Retinal pigment epithelial cell (primary cell): Measurements from ENCODE around the gene VMO1.
A peak's percentile ranks its signal among the peaks of the same experiment; 100 is the strongest.

Experiments
- DNase-seq: peaks from one replicate; pipeline ENCODE4 v3.0.0-alpha.2; 2010; ENCODE audit warnings: low read depth
- H3K4me3 ChIP-seq: 2 replicates; pipeline ENCODE4 v1.5.1; 2011; ENCODE audit warnings: mild to moderate bottlenecking, low read length, control low read depth, moderate library complexity
- TF ChIP-seq, protein P1 (sequence below): conservative IDR thresholded peaks from 2 replicates; pipeline ENCODE4 v1.5.1; 2011; ENCODE audit warnings: low read depth, low read length, control low read depth, inconsistent platforms

The VMO1 gene

DNA sequence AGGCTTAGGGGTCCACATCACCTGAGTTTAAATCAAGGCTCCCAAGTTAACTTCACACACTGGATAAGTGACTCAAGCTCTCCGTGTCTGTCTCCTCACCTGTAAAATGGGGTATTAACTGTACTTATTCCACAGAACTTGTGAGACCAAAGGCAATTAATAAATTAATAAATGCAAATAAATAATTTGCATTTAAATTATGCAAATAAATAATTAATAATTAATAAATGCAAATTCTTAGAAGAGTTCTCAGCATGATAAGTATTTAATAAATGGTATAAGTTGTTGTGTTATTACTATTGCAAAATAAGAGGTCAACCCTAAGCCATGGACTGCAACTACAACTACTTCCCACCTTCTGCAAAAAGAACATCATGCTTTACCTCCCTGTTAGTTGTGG, 32.8 kb downstream of the VMO1 start:
- no peak for DNase-seq
- no peak overlapping the region for H3K4me3 ChIP-seq
- TF ChIP-seq, protein P1, sequence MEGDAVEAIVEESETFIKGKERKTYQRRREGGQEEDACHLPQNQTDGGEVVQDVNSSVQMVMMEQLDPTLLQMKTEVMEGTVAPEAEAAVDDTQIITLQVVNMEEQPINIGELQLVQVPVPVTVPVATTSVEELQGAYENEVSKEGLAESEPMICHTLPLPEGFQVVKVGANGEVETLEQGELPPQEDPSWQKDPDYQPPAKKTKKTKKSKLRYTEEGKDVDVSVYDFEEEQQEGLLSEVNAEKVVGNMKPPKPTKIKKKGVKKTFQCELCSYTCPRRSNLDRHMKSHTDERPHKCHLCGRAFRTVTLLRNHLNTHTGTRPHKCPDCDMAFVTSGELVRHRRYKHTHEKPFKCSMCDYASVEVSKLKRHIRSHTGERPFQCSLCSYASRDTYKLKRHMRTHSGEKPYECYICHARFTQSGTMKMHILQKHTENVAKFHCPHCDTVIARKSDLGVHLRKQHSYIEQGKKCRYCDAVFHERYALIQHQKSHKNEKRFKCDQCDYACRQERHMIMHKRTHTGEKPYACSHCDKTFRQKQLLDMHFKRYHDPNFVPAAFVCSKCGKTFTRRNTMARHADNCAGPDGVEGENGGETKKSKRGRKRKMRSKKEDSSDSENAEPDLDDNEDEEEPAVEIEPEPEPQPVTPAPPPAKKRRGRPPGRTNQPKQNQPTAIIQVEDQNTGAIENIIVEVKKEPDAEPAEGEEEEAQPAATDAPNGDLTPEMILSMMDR: no peak

DNA sequence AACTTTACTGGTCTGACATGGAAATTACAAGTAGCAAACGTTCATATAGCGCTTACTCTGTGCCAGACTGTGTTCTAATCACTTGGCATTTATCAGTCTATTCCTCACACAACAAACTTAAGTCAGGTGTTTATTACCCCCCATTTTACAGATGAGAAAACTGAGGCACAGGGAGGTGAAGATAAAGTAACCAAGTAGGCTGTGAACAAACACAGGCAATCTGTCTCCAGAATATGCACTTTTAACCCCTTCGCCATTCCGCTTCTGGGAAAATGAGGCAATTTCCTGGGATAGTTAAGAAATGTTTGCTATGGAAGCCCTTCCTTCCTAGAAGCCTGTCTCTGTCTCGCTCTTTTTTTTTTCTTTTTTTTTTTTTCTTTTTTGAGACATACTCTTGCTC, 34.2 kb downstream of the VMO1 start:
- TF ChIP-seq, protein P1: no peak
- no peak overlapping the region for H3K4me3 ChIP-seq
- no peak for DNase-seq

- no peak for DNase-seq
- TF ChIP-seq, protein P1: no peak
Observed at GRCh38 chr17:4750606-4751005, 35.6 kb downstream of the VMO1 start.

GRCh38 chr17:4748686-4749085, 37.5 kb downstream of the VMO1 start:
- H3K4me3 ChIP-seq: no peak overlapping the region
- no peak for DNase-seq
- TF ChIP-seq, protein P1: no peak

More at GRCh38 chr17:4750606-4751005, 35.6 kb downstream of the VMO1 start:
- H3K4me3 ChIP-seq: no peak overlapping the region

GRCh38 chr17:4747847-4748246, 38.3 kb downstream of the VMO1 start:
- H3K4me3 ChIP-seq: no peak overlapping the region
- no peak for DNase-seq
- TF ChIP-seq, protein P1: no peak

- no peak for DNase-seq
- H3K4me3 ChIP-seq: no peak overlapping the region
- TF ChIP-seq, protein P1: peak; percentile 7
Observed at GRCh38 chr17:4744999-4745969, 40.9 kb downstream of the VMO1 start.

GRCh38 chr17:4743898-4744297, 42.3 kb downstream of the VMO1 start:
- no peak overlapping the region for H3K4me3 ChIP-seq
- TF ChIP-seq, protein P1: no peak
- no peak for DNase-seq
